Breast epithelium (tissue), 4 donors: ENCODE measurements around the gene PAXX. TPM values are rescaled to one million over a fixed set of nuclear protein-coding genes. Genes with fewer than 3 reads are reported as not detected.

Source experiments
- DNase-seq, 2 donors: peaks; one replicate each; pipeline ENCODE4 v3.0.0-alpha.2; 2019; ENCODE audit warnings: low spot score in 2 of 2
- H3K27ac ChIP-seq, 2 donors: fragments of 200-600 bp; sonication (generic) in 1 of 2; one replicate each; pipeline ENCODE4 v1.5.1; 2016 to 2019; ENCODE audit warnings: mild to moderate bottlenecking in 1 of 2
- H3K27me3 ChIP-seq, 2 donors: fragments of 200-600 bp; sonication (generic) in 1 of 2; one replicate each; pipeline versions ENCODE4 v1.5.1 to v1.6.0; 2017 to 2019; ENCODE audit warnings: control low read depth in 1 of 2, mild to moderate bottlenecking in 1 of 2
- H3K36me3 ChIP-seq: fragments of 200-600 bp; one replicate; pipeline ENCODE4 v1.5.1; 2019
- H3K4me1 ChIP-seq, 2 donors: fragments of 200-600 bp; sonication (generic); one replicate each; pipeline ENCODE4 v1.5.1; 2016 to 2019; ENCODE audit warnings: control low read depth in 1 of 2
- H3K4me3 ChIP-seq, 3 donors: fragments of 200-600 bp; sonication (generic); 1 replicate in 2 of 3; 2 replicates in 1 of 3; pipeline ENCODE4 v1.5.1; 2016 to 2019; ENCODE audit warnings: mild to moderate bottlenecking in 3 of 3, moderate library complexity in 2 of 3
- H3K9me3 ChIP-seq, 2 donors: fragments of 200-600 bp; sonication (generic) in 1 of 2; one replicate each; pipeline ENCODE4 v1.5.1; 2016 to 2019; ENCODE audit warnings: control low read depth in 1 of 2
- POLR2A ChIP-seq: fragments of 450-650 bp; IDR thresholded peaks from one replicate; pipeline ENCODE4 v1.6.1; 2016; ENCODE audit warnings: antibody characterized with exemption, mild to moderate bottlenecking, moderate library complexity
- POLR2AphosphoS5 ChIP-seq, 3 donors: sonication (generic); formaldehyde crosslinking; IDR thresholded peaks; one replicate each; pipeline ENCODE4 v1.6.1; 2017; ENCODE audit warnings: antibody characterized with exemption in 3 of 3
- intact Hi-C: fragments of 100-400 bp; cut with DNase I; formaldehyde crosslinking; loops from one replicate; pipeline ENCODE4 v1.15.1; 2023; ENCODE audit warnings: low total_unique reads
- total RNA-seq, 3 donors: library from RNA; depleted of rRNA; stranded (reverse); fragments of >200 nt; gene quantifications; one replicate each; pipeline ENCODE4 v1.1.0, GENCODE V29; 2016
- TF ChIP-seq, protein P1 (sequence below), 3 donors: fragments of 450-650 bp; IDR thresholded peaks; one replicate each; pipeline ENCODE4 v1.5.1; 2016 to 2017; ENCODE audit warnings: antibody characterized with exemption in 3 of 3, mild to moderate bottlenecking in 3 of 3, moderate library complexity in 3 of 3

Gene PAXX
- total RNA-seq, 3 donors from 2014 or later = 24.6 to 66.2 (median 49.2) TPM

DNA sequence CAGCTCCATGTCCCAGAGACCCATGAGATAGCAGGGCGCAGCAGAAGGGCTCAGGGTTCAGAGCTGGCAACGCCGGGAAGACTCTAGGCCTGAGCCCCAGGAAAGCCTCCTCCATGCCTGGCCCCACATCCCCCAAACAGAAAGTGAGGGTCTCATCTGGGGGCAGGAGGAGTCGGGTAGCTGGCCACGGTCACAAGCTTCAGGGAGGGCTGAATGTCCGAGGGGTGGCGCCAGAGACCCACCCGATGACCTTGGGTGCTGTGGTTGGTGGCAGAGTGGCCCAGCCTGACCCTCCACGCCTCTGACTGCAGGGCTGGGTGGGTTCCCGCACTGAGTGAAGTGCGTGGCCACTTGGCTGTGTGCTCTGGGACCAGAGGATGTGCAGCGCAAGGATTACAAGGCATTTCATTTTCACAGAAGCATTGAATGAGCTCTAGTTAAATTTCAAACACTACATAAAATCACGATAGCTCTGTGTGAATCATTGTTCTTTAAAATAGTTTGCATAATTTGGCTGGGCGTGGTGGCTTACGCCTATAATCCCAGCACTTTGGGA is 44.2 kb upstream of the PAXX start:
- H3K27ac ChIP-seq = no peak overlapping the region
- no peaks in the 10 kb centered on the region for H3K36me3 ChIP-seq
- intact Hi-C loops = no loop called here
- no peak for DNase-seq
- TF ChIP-seq POLR2A (no peak), POLR2AphosphoS5 (IDR thresholded peaks at IDR 0.05) (no peak)
- TF ChIP-seq, protein P1, sequence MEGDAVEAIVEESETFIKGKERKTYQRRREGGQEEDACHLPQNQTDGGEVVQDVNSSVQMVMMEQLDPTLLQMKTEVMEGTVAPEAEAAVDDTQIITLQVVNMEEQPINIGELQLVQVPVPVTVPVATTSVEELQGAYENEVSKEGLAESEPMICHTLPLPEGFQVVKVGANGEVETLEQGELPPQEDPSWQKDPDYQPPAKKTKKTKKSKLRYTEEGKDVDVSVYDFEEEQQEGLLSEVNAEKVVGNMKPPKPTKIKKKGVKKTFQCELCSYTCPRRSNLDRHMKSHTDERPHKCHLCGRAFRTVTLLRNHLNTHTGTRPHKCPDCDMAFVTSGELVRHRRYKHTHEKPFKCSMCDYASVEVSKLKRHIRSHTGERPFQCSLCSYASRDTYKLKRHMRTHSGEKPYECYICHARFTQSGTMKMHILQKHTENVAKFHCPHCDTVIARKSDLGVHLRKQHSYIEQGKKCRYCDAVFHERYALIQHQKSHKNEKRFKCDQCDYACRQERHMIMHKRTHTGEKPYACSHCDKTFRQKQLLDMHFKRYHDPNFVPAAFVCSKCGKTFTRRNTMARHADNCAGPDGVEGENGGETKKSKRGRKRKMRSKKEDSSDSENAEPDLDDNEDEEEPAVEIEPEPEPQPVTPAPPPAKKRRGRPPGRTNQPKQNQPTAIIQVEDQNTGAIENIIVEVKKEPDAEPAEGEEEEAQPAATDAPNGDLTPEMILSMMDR (IDR thresholded peaks at IDR 0.05) = peak in 1 of 3 donors; percentile 21
- H3K27me3 ChIP-seq = no peaks in the 10 kb centered on the region
- H3K4me1 ChIP-seq = peaks cover 7 to 14% of the 10 kb centered on the region in 2 donors
- H3K9me3 ChIP-seq = no peaks in the 10 kb centered on the region
- no peak overlapping the region for H3K4me3 ChIP-seq

DNA sequence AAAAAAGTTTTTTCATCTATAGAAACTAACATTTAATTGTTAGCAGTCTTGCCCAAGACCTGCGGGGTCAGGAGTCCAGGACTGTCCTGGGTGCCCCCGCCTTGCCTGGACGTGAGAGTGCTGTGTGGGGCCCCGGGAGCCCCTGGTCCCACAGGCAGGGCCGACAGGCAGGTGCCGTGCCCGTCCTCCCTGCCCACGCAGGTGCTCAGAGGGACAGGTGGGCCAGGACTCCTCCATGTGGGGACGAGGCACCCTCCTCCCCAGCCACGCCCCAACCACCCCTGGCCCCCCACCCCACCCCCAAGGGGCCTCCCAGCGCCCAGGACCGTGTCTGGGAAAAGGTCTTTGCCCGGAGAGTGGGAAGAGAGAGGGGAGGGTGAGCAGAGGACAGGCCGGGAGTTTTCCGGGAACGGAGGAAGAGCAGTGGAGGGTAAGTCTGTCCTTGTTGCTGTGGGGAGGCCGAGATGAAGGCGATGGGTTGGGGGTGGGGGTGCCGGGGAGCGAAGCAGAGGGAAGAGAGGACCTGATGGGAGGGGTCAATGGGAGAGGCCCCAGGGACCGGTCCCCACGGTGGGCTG is 42.9 kb upstream of the PAXX start:
- Histone ChIP-seq H3K4me1 (peaks cover 0 to 7% of the 10 kb centered on the region in 2 donors), H3K27ac (peak overlapping the region; percentile 86 to 88)
- intact Hi-C loops = no loop called here

DNA sequence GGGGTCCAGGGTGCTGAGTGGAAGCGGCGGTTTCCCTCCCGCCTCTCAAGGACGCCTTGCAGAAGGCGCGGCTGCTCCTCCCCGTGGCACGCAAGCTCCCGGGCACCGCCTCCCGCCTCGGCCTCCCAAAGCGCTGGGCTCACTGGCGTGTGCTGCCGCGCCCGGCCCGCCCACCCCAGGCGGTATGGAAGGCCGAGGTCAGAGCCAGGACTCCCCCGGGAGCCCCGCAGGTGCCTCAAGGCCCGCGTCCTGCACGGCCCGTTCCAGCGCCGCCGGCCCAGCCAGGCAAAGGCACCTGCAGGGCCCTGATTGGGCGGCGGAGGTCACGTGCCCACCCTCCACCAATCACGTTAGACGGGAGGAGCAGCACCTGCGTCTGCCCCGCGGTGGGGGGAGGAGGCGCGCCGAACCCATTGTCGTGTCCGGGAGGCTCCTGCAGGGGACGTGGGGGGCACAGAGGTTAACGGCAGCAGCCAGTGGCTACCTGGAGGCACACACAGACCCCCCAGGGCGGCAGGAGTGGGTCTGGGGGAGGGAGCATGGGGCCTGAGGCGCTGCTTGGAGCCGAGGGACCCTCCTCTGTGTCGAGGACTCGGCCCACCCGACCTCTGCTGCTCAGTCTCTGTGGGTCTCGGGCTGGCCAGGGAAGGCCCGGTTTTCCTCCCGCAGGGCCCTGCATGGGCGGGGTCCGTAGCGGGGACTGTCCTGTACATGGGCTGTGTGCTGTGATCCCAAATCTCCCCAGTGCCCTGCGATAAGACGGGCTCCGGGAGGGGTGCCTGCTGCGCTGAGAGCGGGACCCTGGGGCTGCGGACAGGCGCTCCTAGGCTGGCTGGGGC is 42.2 kb upstream of the PAXX start:
- Histone ChIP-seq H3K4me3 (peak overlapping the region; percentile 60 to 77 (median 70)), H3K27me3 (no peaks in the 10 kb centered on the region), H3K36me3 (no peaks in the 10 kb centered on the region), H3K9me3 (no peaks in the 10 kb centered on the region), H3K4me1 (peaks cover 0 to 7% of the 10 kb centered on the region in 2 donors), H3K27ac (peak overlapping the region; percentile 86 to 88)
- TF ChIP-seq, protein P1 (IDR thresholded peaks at IDR 0.05) = peak in 2 of 3 donors; percentile 13 to 45
- TF ChIP-seq POLR2A = peak; percentile 20
- TF ChIP-seq POLR2AphosphoS5 (IDR thresholded peaks at IDR 0.05) = peak; percentile 36 to 48 (median 43)
- peak; percentile 94 to 98 for DNase-seq
- intact Hi-C loops = no loop called here

More for the DNA sequence above, 42.9 kb upstream of the PAXX start:
- Histone ChIP-seq H3K9me3 (no peaks in the 10 kb centered on the region), H3K36me3 (no peaks in the 10 kb centered on the region), H3K4me3 (peak overlapping the region; percentile 60 to 77 (median 70)), H3K27me3 (no peaks in the 10 kb centered on the region)
- TF ChIP-seq POLR2A (no peak), POLR2AphosphoS5 (IDR thresholded peaks at IDR 0.05) (no peak)
- TF ChIP-seq, protein P1 (IDR thresholded peaks at IDR 0.05) = no peak
- no peak for DNase-seq

DNA sequence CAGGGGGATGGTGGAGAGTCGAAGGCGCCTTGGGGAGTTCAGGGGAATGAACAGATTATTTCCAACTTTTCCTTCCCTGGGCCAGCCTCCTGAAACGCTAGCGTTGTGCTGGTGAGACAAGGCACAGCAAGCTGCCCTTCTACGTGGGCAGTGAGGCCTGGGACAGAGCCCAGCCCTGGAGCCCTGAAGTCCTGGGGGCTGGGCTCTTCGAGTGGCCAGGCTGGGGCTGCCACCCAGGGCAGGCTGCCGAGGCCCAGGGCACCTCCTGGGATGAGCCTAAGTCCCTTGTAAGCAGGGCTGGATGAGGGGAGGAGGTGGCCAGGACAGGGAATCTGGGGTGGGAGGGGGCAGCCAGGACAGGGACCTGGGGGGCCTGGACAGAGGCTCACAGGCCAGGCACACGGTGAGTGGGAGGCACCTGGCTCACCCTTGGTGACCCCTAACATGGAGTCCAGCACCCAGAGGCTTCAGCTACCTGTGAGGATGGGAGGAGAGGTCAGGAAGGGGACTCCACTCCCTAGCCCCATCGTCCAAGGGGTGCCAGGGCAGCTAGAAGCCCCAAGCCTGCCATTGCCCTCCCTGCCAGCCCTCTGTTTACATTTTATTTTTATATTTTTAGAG is 41.5 kb upstream of the PAXX start:
- Histone ChIP-seq H3K36me3 (no peaks in the 10 kb centered on the region), H3K4me1 (peaks cover 0 to 7% of the 10 kb centered on the region in 2 donors), H3K27me3 (no peaks in the 10 kb centered on the region), H3K27ac (peak overlapping the region; percentile 86 to 88), H3K9me3 (no peaks in the 10 kb centered on the region), H3K4me3 (peak overlapping the region; percentile 60 to 77 (median 70))
- intact Hi-C loops = no loop called here
- TF ChIP-seq POLR2AphosphoS5 (IDR thresholded peaks at IDR 0.05) (no peak), POLR2A (no peak)
- TF ChIP-seq, protein P1 (IDR thresholded peaks at IDR 0.05) = no peak
- no peak for DNase-seq
